ENCODE results near the gene GALNT8.
"Not testable (repeated sequence)": the region's sequence is repeated elsewhere in the genome, so short reads cannot be mapped to it uniquely, and the experiment has no call there.

Gene GALNT8, protein sequence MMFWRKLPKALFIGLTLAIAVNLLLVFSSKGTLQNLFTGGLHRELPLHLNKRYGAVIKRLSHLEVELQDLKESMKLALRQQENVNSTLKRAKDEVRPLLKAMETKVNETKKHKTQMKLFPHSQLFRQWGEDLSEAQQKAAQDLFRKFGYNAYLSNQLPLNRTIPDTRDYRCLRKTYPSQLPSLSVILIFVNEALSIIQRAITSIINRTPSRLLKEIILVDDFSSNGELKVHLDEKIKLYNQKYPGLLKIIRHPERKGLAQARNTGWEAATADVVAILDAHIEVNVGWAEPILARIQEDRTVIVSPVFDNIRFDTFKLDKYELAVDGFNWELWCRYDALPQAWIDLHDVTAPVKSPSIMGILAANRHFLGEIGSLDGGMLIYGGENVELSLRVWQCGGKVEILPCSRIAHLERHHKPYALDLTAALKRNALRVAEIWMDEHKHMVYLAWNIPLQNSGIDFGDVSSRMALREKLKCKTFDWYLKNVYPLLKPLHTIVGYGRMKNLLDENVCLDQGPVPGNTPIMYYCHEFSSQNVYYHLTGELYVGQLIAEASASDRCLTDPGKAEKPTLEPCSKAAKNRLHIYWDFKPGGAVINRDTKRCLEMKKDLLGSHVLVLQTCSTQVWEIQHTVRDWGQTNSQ

GRCh38 chr12:4719821-4720636, at the start of gene GALNT8:
TSS of gene GALNT8 (plus strand) at chr12:4720400. CDS start at chr12:4720678, 278 bp downstream.
- no peak for DNase-seq (ENCODE audit: low spot score)

- DNase-seq (ENCODE audit: low spot score), result no peak
Observed at GRCh38 chr12:4679711-4680110, 40.5 kb upstream of the GALNT8 start.

GRCh38 chr12:4681732-4682131, 38.5 kb upstream of the GALNT8 start:
- DNase-seq (ENCODE audit: low spot score), result no peak

- DNase-seq (ENCODE audit: low spot score), result no peak
Observed at GRCh38 chr12:4685317-4685716, 34.9 kb upstream of the GALNT8 start.

DNA sequence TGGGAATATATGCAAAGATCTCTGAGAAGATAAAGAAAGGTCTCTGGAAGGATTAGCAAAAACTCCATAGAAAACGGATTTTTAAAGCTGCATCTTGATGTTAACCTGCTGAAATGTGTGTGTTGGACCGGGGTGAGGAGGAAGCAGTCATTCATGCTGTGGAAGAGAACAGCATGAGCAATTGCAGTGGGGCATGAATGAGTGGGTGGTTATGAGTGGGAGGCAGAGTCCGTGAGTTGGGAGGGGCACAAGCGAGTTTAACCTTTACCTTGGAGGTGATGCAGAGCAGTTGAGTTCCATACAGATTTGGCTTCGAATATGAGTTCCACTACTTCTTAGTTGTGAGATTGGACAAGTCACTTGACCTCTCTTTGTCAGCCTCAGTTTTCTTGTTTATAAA, 29.4 kb upstream of the GALNT8 start:
- no peak for DNase-seq (ENCODE audit: low spot score)

- DNase-seq (ENCODE audit: low spot score), result no peak
Observed at GRCh38 chr12:4700621-4701026, 19.6 kb upstream of the GALNT8 start.

DNA sequence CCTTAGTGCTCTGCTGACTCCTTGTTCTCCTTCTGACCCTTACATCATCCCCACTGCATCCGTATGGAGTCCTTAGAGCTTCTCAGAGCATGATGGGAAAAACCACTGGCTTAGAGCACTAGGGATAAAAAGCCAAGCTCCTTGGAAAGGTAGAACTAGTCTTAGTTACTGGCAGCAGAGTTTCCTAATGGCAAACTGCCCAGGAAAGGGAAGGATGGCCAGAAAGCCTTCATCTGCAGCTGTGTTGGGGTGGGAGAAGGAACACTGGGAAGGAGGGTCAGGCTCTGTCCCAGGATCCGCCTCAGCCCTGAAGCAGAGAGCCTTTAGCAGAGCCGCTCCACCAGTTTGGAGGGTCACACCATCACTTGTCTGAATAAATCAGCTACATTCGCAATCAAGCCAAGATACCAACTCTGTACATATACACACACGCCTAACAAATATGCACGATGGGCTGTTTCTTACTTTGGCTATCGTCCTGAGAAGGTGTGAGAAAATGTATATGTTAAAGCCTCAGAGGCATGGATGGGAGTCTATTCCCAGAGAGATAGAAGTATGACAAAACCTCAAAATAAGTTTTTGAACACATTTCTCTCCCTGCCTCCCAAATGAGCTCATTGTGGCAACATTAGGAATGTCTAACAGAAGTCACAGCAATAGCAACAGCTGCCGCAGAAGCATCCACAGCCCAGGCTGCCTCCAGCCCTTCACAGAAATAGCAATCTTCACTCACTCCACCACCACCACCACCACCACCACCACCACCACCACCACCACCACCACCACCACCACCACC, 18.6 kb upstream of the GALNT8 start:
- DNase-seq (ENCODE audit: low spot score), result no peak

GRCh38 chr12:4703676-4704075, 16.5 kb upstream of the GALNT8 start:
- no peak for DNase-seq (ENCODE audit: low spot score)

DNA sequence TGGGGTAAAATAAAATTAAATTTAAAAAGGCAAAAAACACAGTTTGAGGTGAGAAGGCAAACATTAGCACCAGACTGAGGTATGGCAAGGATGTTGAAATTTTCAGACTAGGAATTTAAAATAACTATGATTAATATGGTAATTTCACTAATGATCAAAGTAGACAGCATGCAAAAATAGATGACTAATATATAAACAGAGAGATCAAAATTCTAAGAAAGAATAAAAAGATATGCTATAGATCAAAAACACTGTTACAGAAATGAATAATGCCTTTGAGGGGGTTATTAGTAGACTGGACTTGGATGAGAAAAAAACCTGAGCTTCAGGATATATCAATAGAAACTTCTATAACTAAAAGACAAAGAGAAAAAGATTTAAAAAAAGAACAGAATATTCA, 14.4 kb upstream of the GALNT8 start:
- no peak for DNase-seq (ENCODE audit: low spot score)

DNA sequence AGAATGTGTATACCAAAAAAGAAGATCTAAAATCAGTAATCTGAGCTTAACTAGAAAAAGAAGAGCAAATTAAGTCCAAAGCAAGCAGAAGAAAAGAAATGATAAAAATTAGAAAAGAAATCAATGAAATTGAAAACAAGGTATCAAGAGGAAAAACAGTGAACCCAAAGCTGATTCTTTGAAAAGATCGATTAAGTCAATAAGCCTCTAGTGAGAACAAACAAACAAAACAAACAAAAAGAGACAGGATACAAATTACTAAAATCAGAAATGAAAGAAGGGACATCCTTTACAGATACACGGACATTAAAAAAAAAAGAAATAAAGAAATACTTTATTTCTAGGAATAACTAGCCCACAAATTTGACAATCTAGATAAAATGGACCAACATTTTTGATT, 12.9 kb upstream of the GALNT8 start:
- no peak for DNase-seq (ENCODE audit: low spot score)

DNA sequence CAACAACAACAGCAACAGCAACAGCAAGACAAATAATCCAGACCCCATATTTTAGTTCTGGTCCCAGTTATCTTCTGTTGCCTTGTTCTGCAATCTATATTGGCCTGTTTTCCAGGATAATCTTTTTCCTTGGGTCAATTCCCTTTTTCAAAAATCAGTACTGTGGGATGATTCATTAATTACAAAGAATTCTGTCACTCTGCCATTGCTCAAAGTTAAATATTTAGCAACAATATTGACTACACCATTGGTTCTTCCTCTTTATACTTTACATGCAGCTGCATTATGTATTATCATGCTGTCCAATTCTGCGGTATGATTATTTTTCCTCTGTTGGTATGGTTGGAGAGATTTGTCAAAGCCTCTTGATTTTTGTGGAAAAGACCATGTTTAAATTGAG, 10.1 kb upstream of the GALNT8 start:
- no peak for DNase-seq (ENCODE audit: low spot score)

- no peak for DNase-seq (ENCODE audit: low spot score)
Observed at GRCh38 chr12:4714879-4715278, 5.3 kb upstream of the GALNT8 start.

DNA sequence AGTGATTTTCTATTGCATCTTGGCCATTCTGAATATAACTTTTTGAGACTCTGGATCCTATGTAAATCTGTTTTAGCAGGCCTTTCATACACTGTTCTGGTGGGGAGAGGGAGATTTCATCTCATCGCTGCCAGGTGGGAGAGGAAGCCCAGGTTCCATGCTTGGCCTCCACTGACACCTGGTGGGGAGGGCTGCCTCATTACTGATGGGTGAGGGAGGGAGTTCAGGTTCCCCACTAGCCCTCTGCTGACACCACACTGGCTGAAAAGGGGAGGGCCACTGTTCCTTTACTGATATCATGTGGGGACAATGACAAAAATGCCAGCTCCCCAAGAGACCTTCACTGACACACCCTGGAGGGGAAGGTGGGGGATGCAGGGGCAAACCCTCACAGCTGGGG, 2.4 kb upstream of the GALNT8 start:
- DNase-seq (ENCODE audit: low spot score), result no peak

- no peak for DNase-seq (ENCODE audit: low spot score)
Observed at GRCh38 chr12:4720637-4720995, 416 bp downstream of the GALNT8 start.

DNA sequence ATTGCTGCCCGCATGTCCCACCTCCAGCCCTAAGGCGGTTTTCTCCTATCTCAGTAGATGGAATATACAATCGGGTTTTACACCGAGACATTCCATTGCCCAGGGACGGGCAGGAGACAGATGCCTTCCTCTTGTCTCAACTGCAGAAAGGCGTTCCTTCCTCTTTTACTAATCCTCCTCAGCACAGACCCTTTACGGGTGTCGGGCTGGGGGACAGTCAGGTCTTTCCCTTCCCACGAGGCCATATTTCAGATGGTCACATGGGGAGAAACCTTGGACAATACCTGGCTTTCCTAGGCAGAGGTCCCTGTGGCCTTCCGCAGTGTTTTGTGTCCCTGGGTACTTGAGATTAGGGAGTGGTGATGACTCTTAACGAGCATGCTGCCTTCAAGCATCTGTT, 1.4 kb downstream of the GALNT8 start:
- DNase-seq (ENCODE audit: low spot score), result not testable (repeated sequence)

DNA sequence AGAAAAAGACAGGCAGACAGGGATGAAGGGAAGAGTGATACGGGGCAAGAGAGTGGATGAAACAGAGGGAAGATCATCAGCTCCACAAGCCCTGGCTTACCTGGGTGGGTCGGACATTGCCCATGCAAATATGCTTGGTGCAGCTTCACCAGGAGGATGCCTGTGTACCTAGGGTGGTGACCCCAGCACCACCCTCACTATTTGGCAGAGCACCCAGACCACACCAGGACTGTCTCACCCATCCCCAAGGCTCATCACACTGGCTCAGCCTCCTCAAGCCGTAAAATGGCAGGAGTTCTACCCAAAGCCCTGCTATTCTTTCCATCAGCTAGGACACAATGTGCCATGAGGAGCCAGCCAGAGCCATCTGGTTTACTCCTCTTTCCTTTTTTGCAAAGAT, 3.0 kb downstream of the GALNT8 start:
- no peak for DNase-seq (ENCODE audit: low spot score)

GRCh38 chr12:4725057-4725456, 4.9 kb downstream of the GALNT8 start:
- no peak for DNase-seq (ENCODE audit: low spot score)

- no peak for DNase-seq (ENCODE audit: low spot score)
Observed at GRCh38 chr12:4734625-4735340, 14.6 kb downstream of the GALNT8 start.

GRCh38 chr12:4736091-4736490, 15.9 kb downstream of the GALNT8 start:
- no peak for DNase-seq (ENCODE audit: low spot score)

- DNase-seq (ENCODE audit: low spot score), result no peak
Observed at GRCh38 chr12:4738541-4738940, 18.3 kb downstream of the GALNT8 start.

- no peak for DNase-seq (ENCODE audit: low spot score)
Observed at GRCh38 chr12:4742416-4742970, 22.3 kb downstream of the GALNT8 start.

Measured in CD4-positive, alpha-beta T cell treated with Interleukin-6 at 100 ng/mL for 8 hours (primary cell).